H1 (cell line): ENCODE measurements around the gene HTR4. TPM values are rescaled to one million over a fixed set of nuclear protein-coding genes. Genes with fewer than 3 reads are reported as not detected.
A peak's percentile ranks its signal among the peaks of the same experiment; 100 is the strongest.

Experiments
- CTCF ChIA-PET: fragments of 300-600 bp; sonication (Branson Sonifier 250); formaldehyde crosslinking; loops from one replicate; lab custom pipeline; 2021; ENCODE audit not compliant: partially characterized antibody; lab: Charles Lee
- POLR2A ChIA-PET: fragments of 300-600 bp; sonication (Branson Sonifier 250); formaldehyde crosslinking; loops from one replicate; lab custom pipeline; 2021; ENCODE audit warnings: inconsistent platforms; ENCODE audit not compliant: partially characterized antibody; lab: Charles Lee
- DNase-seq, 2 experiments: peaks; one replicate each; pipeline versions ENCODE4 v3.0.0 to v3.0.0-alpha.2; 2010 to 2022; ENCODE audit warnings: low spot score in 2 of 2, low read depth in 1 of 2, mixed read lengths in 1 of 2
- FAIRE-seq: peaks from 2 replicates; lab custom pipeline; 2011; peaks lifted over from hg19 to GRCh38; lab: Jason Lieb, UNC
- H2AFZ ChIP-seq: 2 replicates; pipeline ENCODE4 v1.8.1; 2012; ENCODE audit warnings: low read length, inconsistent platforms
- H2AK5ac ChIP-seq: 2 replicates; pipeline ENCODE4 v1.6.1; 2013; ENCODE audit warnings: low read depth, low read length
- H2BK120ac ChIP-seq: replicated peaks from 2 replicates; pipeline ENCODE3; 2013; ENCODE audit warnings: low read depth, low read length, inconsistent platforms
- H2BK12ac ChIP-seq: 2 replicates; pipeline ENCODE4 v1.6.1; 2013; ENCODE audit warnings: low read depth, low read length
- H2BK15ac ChIP-seq: 2 replicates; pipeline ENCODE4 v1.6.1; 2013; ENCODE audit warnings: low read length
- H2BK20ac ChIP-seq: 2 replicates; pipeline ENCODE4 v1.6.1; 2013; ENCODE audit warnings: low read length
- H2BK5ac ChIP-seq: 2 replicates; pipeline ENCODE4 v1.6.1; 2013; ENCODE audit warnings: low read depth, low read length
- H3K14ac ChIP-seq: 2 replicates; pipeline ENCODE4 v1.6.1; 2013; ENCODE audit warnings: inconsistent platforms; ENCODE audit not compliant: insufficient read length
- H3K18ac ChIP-seq: 2 replicates; pipeline ENCODE4 v1.6.1; 2013; ENCODE audit warnings: low read length; ENCODE audit errors: extremely low read depth
- H3K23ac ChIP-seq: 2 replicates; pipeline ENCODE4 v1.6.1; 2013; ENCODE audit warnings: inconsistent platforms; ENCODE audit not compliant: insufficient read length
- H3K23me2 ChIP-seq: 2 replicates; pipeline ENCODE4 v1.6.1; 2013; ENCODE audit warnings: low read depth, low read length
- H3K27ac ChIP-seq: 2 replicates; pipeline ENCODE4 v1.6.1; 2011; ENCODE audit warnings: low read depth, low read length, inconsistent platforms
- H3K27me3 ChIP-seq, 4 experiments: replicated peaks in 1 of 4; 1 replicate in 1 of 4; 2 replicates in 3 of 4; pipeline versions ENCODE4 v1.6.1 to v1.8.1; 2011 to 2013; ENCODE audit warnings: low read length in 3 of 4, mild to moderate bottlenecking in 3 of 4, inconsistent platforms in 2 of 4, mixed read lengths in 2 of 4, moderate library complexity in 1 of 4; ENCODE audit not compliant: control insufficient read depth in 3 of 4, insufficient read depth in 3 of 4; ENCODE audit errors: extremely low read depth in 1 of 4
- H3K36me3 ChIP-seq, 4 experiments: 2 replicates each; pipeline versions ENCODE4 v1.6.1 to v1.8.1; 2011 to 2013; ENCODE audit warnings: mild to moderate bottlenecking in 4 of 4, low read length in 3 of 4, moderate library complexity in 2 of 4, control low read depth in 1 of 4, inconsistent platforms in 1 of 4; ENCODE audit not compliant: insufficient read depth in 4 of 4, control insufficient read depth in 2 of 4
- H3K4ac ChIP-seq: replicated peaks from 2 replicates; pipeline ENCODE3; 2013; ENCODE audit warnings: low read length, low read depth, mixed read lengths, inconsistent platforms; ENCODE audit not compliant: insufficient read length
- H3K4me1 ChIP-seq, 4 experiments: replicated peaks in 1 of 4; 1 replicate in 1 of 4; 2 replicates in 3 of 4; pipeline versions ENCODE4 v1.6.1 to v1.8.1; 2011 to 2013; ENCODE audit warnings: low read length in 3 of 4, inconsistent platforms in 2 of 4, mixed read lengths in 1 of 4; ENCODE audit not compliant: insufficient read depth in 4 of 4, control insufficient read depth in 3 of 4
- H3K4me2 ChIP-seq, 2 experiments: 2 replicates each; pipeline versions ENCODE4 v1.6.1 to v1.8.1; 2011 to 2013; ENCODE audit warnings: low read depth in 2 of 2, low read length in 2 of 2, control low read depth in 1 of 2, inconsistent platforms in 1 of 2, mild to moderate bottlenecking in 1 of 2; ENCODE audit not compliant: insufficient read depth in 1 of 2
- H3K4me3 ChIP-seq, 4 experiments: fragments of 200-600, 300-600 bp in 1 of 4; sonication (generic), shearing (Covaris generic), sonication (Bioruptor Twin) in 1 of 4; 2 replicates each; pipeline versions ENCODE4 v1.5.1 to v1.8.1; 2011 to 2016; ENCODE audit warnings: low read length in 4 of 4, low read depth in 3 of 4, control low read depth in 2 of 4, inconsistent platforms in 2 of 4, mild to moderate bottlenecking in 2 of 4, mixed read lengths in 1 of 4, moderate library complexity in 1 of 4; ENCODE audit not compliant: insufficient read depth in 2 of 4; ENCODE audit errors: extremely low read depth in 1 of 4
- H3K56ac ChIP-seq: replicated peaks from 2 replicates; pipeline ENCODE3; 2013; ENCODE audit warnings: low read depth, mild to moderate bottlenecking, mixed read lengths, low read length, inconsistent platforms; ENCODE audit not compliant: insufficient read length
- H3K79me1 ChIP-seq: 2 replicates; pipeline ENCODE4 v1.6.1; 2013; ENCODE audit warnings: low read depth, low read length, control low read depth
- H3K79me2 ChIP-seq, 2 experiments: 2 replicates each; pipeline versions ENCODE4 v1.6.1 to v1.8.1; 2012 to 2013; ENCODE audit warnings: low read length in 2 of 2, mild to moderate bottlenecking in 2 of 2, inconsistent platforms in 1 of 2; ENCODE audit not compliant: insufficient read depth in 2 of 2, control insufficient read depth in 1 of 2
- H3K9ac ChIP-seq, 4 experiments: replicated peaks in 1 of 4; 1 replicate in 1 of 4; 2 replicates in 3 of 4; pipeline versions ENCODE4 v1.6.1 to v1.8.1; 2011 to 2013; ENCODE audit warnings: low read depth in 3 of 4, low read length in 3 of 4, control low read depth in 2 of 4, mild to moderate bottlenecking in 2 of 4, moderate library complexity in 2 of 4, inconsistent platforms in 1 of 4; ENCODE audit errors: extremely low read depth in 1 of 4
- H3K9me3 ChIP-seq, 2 experiments: 2 replicates each; pipeline versions ENCODE4 v1.6.1 to v1.8.1; 2012 to 2013; ENCODE audit warnings: mild to moderate bottlenecking in 2 of 2, moderate library complexity in 2 of 2, control low read depth in 1 of 2, inconsistent platforms in 1 of 2, low read depth in 1 of 2, low read length in 1 of 2, mixed read lengths in 1 of 2; ENCODE audit not compliant: insufficient read depth in 2 of 2
- H4K20me1 ChIP-seq, 2 experiments: replicated peaks in 1 of 2; 2 replicates each; pipeline versions ENCODE3 to v1.8.1; 2011 to 2013; ENCODE audit warnings: inconsistent platforms in 2 of 2, low read length in 2 of 2, mild to moderate bottlenecking in 1 of 2; ENCODE audit not compliant: insufficient read depth in 2 of 2, control insufficient read depth in 1 of 2
- H4K5ac ChIP-seq: 2 replicates; pipeline ENCODE4 v1.6.1; 2013; ENCODE audit warnings: low read length, low read depth, mixed read lengths, inconsistent platforms; ENCODE audit not compliant: insufficient read length
- H4K8ac ChIP-seq: 2 replicates; pipeline ENCODE4 v1.8.0; 2013; ENCODE audit warnings: mild to moderate bottlenecking, moderate library complexity, low read length, inconsistent platforms; ENCODE audit not compliant: insufficient read depth; ENCODE audit errors: extremely low read depth
- H4K91ac ChIP-seq: replicated peaks from 2 replicates; pipeline ENCODE3; 2013; ENCODE audit warnings: low read length, mixed read lengths, inconsistent platforms; ENCODE audit not compliant: insufficient read length
- CHD1 ChIP-seq: IDR thresholded peaks from 2 replicates; pipeline ENCODE4 v1.6.1; 2012; ENCODE audit warnings: low read depth, low read length, improper control_type of control experiment
- EZH2 ChIP-seq: fragments of 200-600 bp; sonication (generic); IDR thresholded peaks from 2 replicates; pipeline ENCODE4 v1.7.1; 2012; ENCODE audit warnings: low read depth, mild to moderate bottlenecking, moderate library complexity, low read length, inconsistent platforms; ENCODE audit not compliant: severe bottlenecking
- GABPA ChIP-seq: IDR thresholded peaks from 2 replicates; pipeline ENCODE4 v1.6.1; 2011; ENCODE audit warnings: mild to moderate bottlenecking, low read length, moderate library complexity, borderline replicate concordance; ENCODE audit not compliant: insufficient read depth
- JUND ChIP-seq: IDR thresholded peaks from 2 replicates; pipeline ENCODE4 v1.6.1; 2011; ENCODE audit warnings: mild to moderate bottlenecking, improper control_type of control experiment, low read length
- NANOG ChIP-seq: IDR thresholded peaks from 2 replicates; pipeline ENCODE4 v1.6.1; 2011; ENCODE audit warnings: low read length, low read depth, mild to moderate bottlenecking, inconsistent platforms; ENCODE audit not compliant: insufficient read depth, poor library complexity, severe bottlenecking
- POLR2AphosphoS5 ChIP-seq: IDR thresholded peaks from 2 replicates; pipeline ENCODE4 v1.6.1; 2011; ENCODE audit warnings: low read depth, low read length
- SIN3A ChIP-seq, 2 experiments: IDR thresholded peaks in 1 of 2; conservative IDR thresholded peaks in 1 of 2; 2 replicates each; pipeline ENCODE4 v1.6.1; 2011 to 2012; ENCODE audit warnings: low read length in 2 of 2, improper control_type of control experiment in 1 of 2, low read depth in 1 of 2, mild to moderate bottlenecking in 1 of 2
- SIRT6 ChIP-seq: IDR thresholded peaks from one replicate; pipeline ENCODE4 v1.7.1; 2012; ENCODE audit warnings: low read length, inconsistent platforms
- TAF1 ChIP-seq: IDR thresholded peaks from 2 replicates; pipeline ENCODE4 v1.6.1; 2011; ENCODE audit warnings: mild to moderate bottlenecking, low read depth, low read length
- TBP ChIP-seq: IDR thresholded peaks from 2 replicates; pipeline ENCODE4 v1.6.1; 2011; ENCODE audit warnings: low read depth, low read length, improper control_type of control experiment
- WGBS, 2 experiments: shearing (Covaris generic) in 1 of 2; methylation state at CpG; one replicate each; pipeline versions ENCODE4 v1.1.6 to v1.1.7; 2013 to 2015; ENCODE audit warnings: low lambda C conversion rate in 2 of 2, mixed read lengths in 2 of 2, inconsistent platforms in 1 of 2, low coverage in 1 of 2, missing lambda C conversion rate in 1 of 2; ENCODE audit not compliant: insufficient replicate concordance in 2 of 2, insufficient coverage in 1 of 2, insufficient read length in 1 of 2; ENCODE audit errors: extremely low coverage in 1 of 2, missing lambda C conversion rate in 1 of 2; 5-methylcytosine and 5-hydroxymethylcytosine counted together
- polyA plus RNA-seq, 7 experiments: library from polyadenylated mRNA; depleted of rRNA in 3 of 7; stranded (reverse) in 5 of 7; unstranded in 2 of 7; fragments of >200 nt in 5 of 7; fragments of 200-250 nt in 2 of 7; gene quantifications; 1 replicate in 5 of 7; 2 replicates in 1 of 7; 4 replicates in 1 of 7; pipeline versions ENCODE4 v1.2.1 to v1.2.3, GENCODE V29; 2011 to 2013; ENCODE audit warnings: missing spikeins in 2 of 7, mixed read lengths in 2 of 7
- total RNA-seq: library from RNA; stranded (reverse); fragmentation: NEBNext Ultra II Directional; extraction: Animal tissue kit (Norgen Biotek cat#: 25700); gene quantifications from 2 replicates; pipeline ENCODE4 v1.2.1, GENCODE V29; 2021

The HTR4 gene
- total and polyA plus RNA-seq, 2 of the 8 experiments (the other 6 are each of a cell fraction or from before 2014, with no cell fraction given): not detected

- H3K4me3 ChIP-seq: no peak overlapping the region
- H3K9ac ChIP-seq: no peak overlapping the region
- no peak overlapping the region for H2BK12ac ChIP-seq
- H3K4me2 ChIP-seq: no peak overlapping the region
- H2AK5ac ChIP-seq: no peak overlapping the region
- no peak overlapping the region for H4K8ac ChIP-seq
- H3K27me3 ChIP-seq: no peaks in the 10 kb centered on the region
- H3K56ac ChIP-seq: no peak overlapping the region
- H3K4ac ChIP-seq: no peak overlapping the region
- peaks cover 0 to 6% (median 1%) of the 10 kb centered on the region in 4 experiments; a peak in 3 of 7 replicates for H3K4me1 ChIP-seq
- no peaks in the 10 kb centered on the region for H3K9me3 ChIP-seq
- no peaks in the 10 kb centered on the region for H3K79me1 ChIP-seq
- H4K5ac ChIP-seq: no peak overlapping the region
- 83% methylated on average over 2 of the region's 2 CpGs; no CpG with 5 or more reads in 1 of the 2 experiments for WGBS, 2 experiments
- no peak for TF ChIP-seq SIN3A (conservative IDR thresholded peaks at IDR 0.05 in 1 of 2, IDR thresholded peaks at IDR 0.05 in 1 of 2; ENCODE audit: low read depth in 1 of 2, low read length in 2 of 2)
- no peak for TF ChIP-seq TBP
- TF ChIP-seq GABPA: no peak
- TF ChIP-seq EZH2: no peak
- TF ChIP-seq CHD1: no peak
- TF ChIP-seq POLR2AphosphoS5: no peak
- TF ChIP-seq NANOG: no peak
- no peak for TF ChIP-seq TAF1
- no peak for TF ChIP-seq JUND
- TF ChIP-seq SIRT6: no peak
- H2BK120ac ChIP-seq: no peak overlapping the region
- POLR2A ChIA-PET: no interaction called here
- no peak overlapping the region for H3K18ac ChIP-seq
- H3K23ac ChIP-seq: no peak overlapping the region
- H2BK5ac ChIP-seq: no peak overlapping the region
- FAIRE-seq (no peak), DNase-seq (no peak)
- H3K27ac ChIP-seq: no peak overlapping the region
- H2AFZ ChIP-seq: no peak overlapping the region
- no peaks in the 10 kb centered on the region for H3K36me3 ChIP-seq
- no peak overlapping the region for H2BK15ac ChIP-seq
- H4K91ac ChIP-seq: no peak overlapping the region
- no peaks in the 10 kb centered on the region for H4K20me1 ChIP-seq
- H3K14ac ChIP-seq: no peak overlapping the region
- CTCF ChIA-PET: interaction anchor here (1.6 kb wide), 1 partner anchor 113 kb away, joined by 4 read pairs; no protein-coding TSS in a partner anchor
- no peaks in the 10 kb centered on the region for H3K23me2 ChIP-seq
- H2BK20ac ChIP-seq: 0 out of 2 replicates have a peak overlapping the region, but pooled peaks have one; percentile 21
- H3K79me2 ChIP-seq: no peaks in the 10 kb centered on the region
Measured at GRCh38 chr5:148556835-148557234, 97.5 kb downstream of the HTR4 start.
